Measurements from ENCODE around the gene CALCOCO1. TPM values are rescaled to one million over a fixed set of nuclear protein-coding genes. Genes with fewer than 3 reads are reported as not detected.
A peak's percentile ranks its signal among the peaks of the same experiment; 100 is the strongest.
"Not testable (repeated sequence)": the region's sequence is repeated elsewhere in the genome, so short reads cannot be mapped to it uniquely, and the experiment has no call there.

CALCOCO1 gene
- total RNA-seq, 2 donors from 2014 or later = 29.6 to 118 TPM

DNA sequence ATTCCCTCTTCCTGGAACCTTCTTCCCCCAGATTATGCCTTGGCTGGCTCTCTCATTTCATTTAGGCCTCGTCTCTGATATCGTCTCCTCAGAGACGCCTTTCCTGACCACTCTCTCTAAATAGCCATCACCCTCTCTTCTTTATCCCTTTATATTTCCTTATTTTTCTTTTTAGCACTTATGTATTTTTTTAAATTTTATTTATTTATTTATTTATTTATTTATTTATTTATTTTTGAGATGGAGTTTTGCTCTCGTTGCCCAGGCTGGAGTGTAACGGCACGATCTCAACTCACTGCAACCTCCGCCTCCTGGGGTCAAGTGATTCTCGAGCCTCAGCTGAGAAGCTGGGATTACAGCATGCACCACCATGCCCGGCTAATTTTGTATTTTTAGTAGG is 43.3 kb downstream of the CALCOCO1 start:
- peaks cover 9% of the 10 kb centered on the region for H3K27me3 Mint-ChIP-seq
- H3K4me1 Mint-ChIP-seq = no peaks in the 10 kb centered on the region
- no peaks in the 10 kb centered on the region for H3K9me3 Mint-ChIP-seq
- no peak overlapping the region for H3K4me3 Mint-ChIP-seq
- H3K27ac Mint-ChIP-seq = no peak overlapping the region
- no peaks in the 10 kb centered on the region for H3K36me3 Mint-ChIP-seq (ENCODE audit: low read depth)
- ATAC-seq (replicated peaks) = no peak

GRCh38 chr12:53683494-53683893 is 43.8 kb downstream of the CALCOCO1 start:
- H3K27me3 Mint-ChIP-seq = peaks cover 9% of the 10 kb centered on the region
- H3K4me1 Mint-ChIP-seq = no peaks in the 10 kb centered on the region
- H3K9me3 Mint-ChIP-seq = no peaks in the 10 kb centered on the region
- no peak for ATAC-seq (replicated peaks)
- H3K4me3 Mint-ChIP-seq = no peak overlapping the region
- no peak overlapping the region for H3K27ac Mint-ChIP-seq
- H3K36me3 Mint-ChIP-seq (ENCODE audit: low read depth) = no peaks in the 10 kb centered on the region

DNA sequence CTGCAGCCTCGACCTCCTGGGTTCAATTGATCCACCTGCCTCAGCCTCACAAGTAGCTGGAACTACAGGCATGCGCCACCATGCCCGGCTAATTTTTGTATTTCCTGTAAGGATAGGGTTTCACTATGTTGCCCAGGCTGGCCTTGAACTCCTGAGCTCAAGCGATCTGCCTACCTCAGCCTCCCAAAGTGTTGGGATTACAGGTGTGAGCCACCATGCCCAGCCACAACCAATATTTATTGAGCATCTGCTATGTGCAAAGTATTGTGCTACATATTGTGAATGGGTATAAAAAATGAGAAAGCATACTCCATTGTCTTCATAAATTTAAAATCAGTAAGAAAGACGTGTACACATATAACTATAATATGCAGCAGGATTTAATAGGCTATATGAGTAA is 47.2 kb downstream of the CALCOCO1 start:
- H3K9me3 Mint-ChIP-seq; H3K27ac Mint-ChIP-seq; ATAC-seq (replicated peaks); H3K4me3 Mint-ChIP-seq; H3K4me1 Mint-ChIP-seq: not testable (repeated sequence)
- peaks cover 12% of the 10 kb centered on the region for H3K36me3 Mint-ChIP-seq (ENCODE audit: low read depth)
- H3K27me3 Mint-ChIP-seq = peaks cover 15% of the 10 kb centered on the region

DNA sequence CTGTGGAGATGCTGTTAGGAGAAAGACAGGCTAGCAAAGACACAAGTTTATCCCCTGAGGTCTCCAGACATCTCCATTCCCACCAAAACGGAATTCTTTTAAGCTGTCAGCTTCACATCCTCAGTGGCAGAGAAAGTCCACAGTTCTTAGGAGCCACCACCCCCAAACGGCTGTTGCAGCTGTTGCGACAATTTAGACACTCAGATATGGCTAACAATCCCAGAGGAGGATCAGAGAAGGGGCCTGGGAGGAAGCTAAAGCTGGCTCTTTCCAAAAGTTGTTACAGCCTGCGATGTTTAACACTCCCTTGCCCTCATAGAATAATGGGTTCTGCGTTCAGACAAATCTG is 49.5 kb downstream of the CALCOCO1 start:
- ATAC-seq (replicated peaks) = no peak
- Mint-ChIP-seq H3K27me3 (peaks cover 15% of the 10 kb centered on the region), H3K4me3 (peak overlapping the region; percentile 94), H3K27ac (no peak overlapping the region), H3K9me3 (no peaks in the 10 kb centered on the region), H3K4me1 (peaks cover 9% of the 10 kb centered on the region), H3K36me3 (ENCODE audit: low read depth) (peaks cover 35% of the 10 kb centered on the region)

GRCh38 chr12:53677016-53677799 is 50.0 kb downstream of the CALCOCO1 start:
- H3K27me3 Mint-ChIP-seq = peaks cover 15% of the 10 kb centered on the region
- H3K27ac Mint-ChIP-seq = peak overlapping the region; percentile 95
- peaks cover 9% of the 10 kb centered on the region for H3K4me1 Mint-ChIP-seq
- H3K4me3 Mint-ChIP-seq = peak overlapping the region; percentile 94
- no peaks in the 10 kb centered on the region for H3K9me3 Mint-ChIP-seq
- peaks cover 40% of the 10 kb centered on the region for H3K36me3 Mint-ChIP-seq (ENCODE audit: low read depth)
- ATAC-seq (replicated peaks) = no peak

- Mint-ChIP-seq H3K36me3 (ENCODE audit: low read depth) (peaks cover 45% of the 10 kb centered on the region), H3K27me3 (peaks cover 15% of the 10 kb centered on the region), H3K27ac (peak overlapping the region; percentile 95), H3K4me3 (peak overlapping the region; percentile 94), H3K4me1 (peaks cover 9% of the 10 kb centered on the region), H3K9me3 (no peaks in the 10 kb centered on the region)
- peak; percentile 6 for ATAC-seq (replicated peaks)
Measured at GRCh38 chr12:53676656-53677015, 50.6 kb downstream of the CALCOCO1 start.

DNA sequence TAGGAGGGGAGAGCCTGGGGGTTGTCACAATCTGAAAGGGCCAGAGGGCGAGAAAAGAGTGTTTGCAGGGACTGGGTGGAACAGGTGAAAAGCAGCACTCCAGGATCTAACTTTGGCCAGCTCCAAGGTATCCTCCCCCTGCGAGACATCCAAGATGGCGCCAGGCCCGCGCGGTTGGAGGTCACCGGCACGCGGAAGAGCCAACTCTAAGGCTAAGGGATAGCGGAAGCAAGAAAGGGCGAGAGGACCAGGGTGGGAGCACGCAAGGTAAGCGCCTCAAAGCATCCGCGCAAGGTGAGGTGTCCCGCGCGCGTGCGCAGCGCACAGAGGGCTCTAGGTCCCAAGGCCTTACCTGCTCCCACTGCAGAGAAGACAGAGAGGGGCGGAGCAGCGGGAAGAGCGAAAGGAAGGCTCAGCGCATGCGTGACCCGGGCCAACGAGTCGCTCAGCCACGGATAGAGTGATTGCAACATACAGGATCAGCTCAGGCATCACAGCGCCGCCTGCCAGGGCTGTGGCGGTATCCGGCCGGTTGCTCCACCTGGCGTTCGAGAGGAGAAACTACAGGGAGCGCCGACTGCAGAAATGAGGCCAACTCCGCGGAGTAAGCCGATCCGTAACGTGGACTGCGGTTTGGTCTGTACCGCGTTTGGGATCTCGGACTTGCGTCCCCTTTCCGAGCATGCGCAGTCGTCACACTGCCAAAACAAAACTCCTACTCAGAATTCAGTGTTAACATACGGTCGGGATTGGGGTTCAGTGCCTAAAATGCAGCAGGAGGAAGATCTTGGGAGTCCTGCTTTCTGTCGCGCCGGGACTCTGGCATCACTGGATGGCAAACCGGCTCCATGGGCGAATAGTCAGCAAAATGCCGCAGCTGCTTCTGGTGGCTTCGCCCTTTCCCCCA is 51.3 kb downstream of the CALCOCO1 start, which contains the start of gene ATP5MC2:
TSS of gene ATP5MC2 (minus strand) at position 383 of the 907 bp plus-strand sequence. CDS start 3,469 bp downstream, outside the sequence.
- H3K9me3 Mint-ChIP-seq = no peaks in the 10 kb centered on the region
- peaks cover 15% of the 10 kb centered on the region for H3K4me1 Mint-ChIP-seq
- peaks cover 51% of the 10 kb centered on the region for H3K36me3 Mint-ChIP-seq (ENCODE audit: low read depth)
- H3K4me3 Mint-ChIP-seq = peak within 1 kb of the TSS; percentile 94
- H3K27ac Mint-ChIP-seq = peak within 1 kb of the TSS; percentile 95
- H3K27me3 Mint-ChIP-seq = peaks cover 15% of the 10 kb centered on the region
- ATAC-seq (replicated peaks) = peak; percentile 95

GRCh38 chr12:53674977-53675700 is 52.1 kb downstream of the CALCOCO1 start:
- Mint-ChIP-seq H3K9me3 (no peaks in the 10 kb centered on the region), H3K4me1 (peaks cover 15% of the 10 kb centered on the region), H3K27me3 (peaks cover 15% of the 10 kb centered on the region), H3K4me3 (peak overlapping the region; percentile 94), H3K36me3 (ENCODE audit: low read depth) (peaks cover 60% of the 10 kb centered on the region), H3K27ac (peak overlapping the region; percentile 95)
- ATAC-seq (replicated peaks) = no peak

- H3K36me3 Mint-ChIP-seq (ENCODE audit: low read depth) = peaks cover 96% of the 10 kb centered on the region
- H3K9me3 Mint-ChIP-seq = no peaks in the 10 kb centered on the region
- H3K27ac Mint-ChIP-seq = peak overlapping the region; percentile 3
- H3K4me3 Mint-ChIP-seq = no peak overlapping the region
- no peak for ATAC-seq (replicated peaks)
- H3K4me1 Mint-ChIP-seq = peaks cover 10% of the 10 kb centered on the region
- no peaks in the 10 kb centered on the region for H3K27me3 Mint-ChIP-seq
Measured at GRCh38 chr12:53670971-53671370, 56.3 kb downstream of the CALCOCO1 start.

GRCh38 chr12:53670308-53670707 is 56.9 kb downstream of the CALCOCO1 start:
- ATAC-seq (replicated peaks) = no peak
- Mint-ChIP-seq H3K4me1 (peaks cover 10% of the 10 kb centered on the region), H3K4me3 (no peak overlapping the region), H3K36me3 (ENCODE audit: low read depth) (peaks cover 97% of the 10 kb centered on the region), H3K27ac (no peak overlapping the region), H3K27me3 (no peaks in the 10 kb centered on the region), H3K9me3 (no peaks in the 10 kb centered on the region)

DNA sequence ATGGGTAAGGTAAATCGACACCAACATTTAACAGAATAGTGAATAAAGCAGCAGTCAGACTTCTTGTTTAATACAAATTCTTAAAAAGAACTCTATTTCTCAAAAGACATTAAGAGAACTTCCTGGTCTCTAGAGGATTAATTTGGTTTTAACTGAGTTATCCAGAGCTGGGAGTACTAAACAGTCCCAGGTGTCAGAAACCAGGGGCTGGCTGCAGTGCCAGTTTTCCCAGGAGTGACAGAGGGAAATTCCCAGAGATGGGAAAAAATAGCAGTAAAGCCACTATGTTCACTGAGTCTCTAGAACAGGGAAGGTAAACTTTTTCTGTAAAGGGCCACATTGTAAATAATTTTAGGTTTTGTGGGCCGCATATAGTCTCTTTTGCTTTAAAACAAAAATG is 60.2 kb downstream of the CALCOCO1 start:
- H3K27ac Mint-ChIP-seq = no peak overlapping the region
- no peak for ATAC-seq (replicated peaks)
- peaks cover 95% of the 10 kb centered on the region for H3K36me3 Mint-ChIP-seq (ENCODE audit: low read depth)
- peaks cover 5% of the 10 kb centered on the region for H3K4me1 Mint-ChIP-seq
- H3K27me3 Mint-ChIP-seq = no peaks in the 10 kb centered on the region
- no peaks in the 10 kb centered on the region for H3K9me3 Mint-ChIP-seq
- no peak overlapping the region for H3K4me3 Mint-ChIP-seq

DNA sequence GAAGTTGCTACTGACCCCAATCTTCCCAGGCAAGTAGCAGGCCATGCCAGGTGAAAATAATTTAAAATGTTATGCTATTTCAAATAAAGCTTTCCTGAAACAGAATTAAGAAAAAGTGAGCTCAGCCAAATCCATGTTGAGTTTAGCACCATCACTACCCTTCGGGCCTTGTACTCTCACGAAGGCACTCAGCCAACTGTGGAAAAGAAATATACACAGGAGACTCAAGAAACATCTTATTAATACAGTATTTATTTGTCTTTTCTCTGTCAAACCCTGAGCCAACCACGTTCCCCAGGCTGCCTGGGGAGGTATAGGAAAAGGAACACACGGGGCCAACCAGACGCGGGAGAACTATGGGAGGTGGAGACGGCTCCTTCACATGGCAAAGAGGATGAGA is 62.3 kb downstream of the CALCOCO1 start:
- Mint-ChIP-seq H3K4me1 (no peaks in the 10 kb centered on the region), H3K9me3 (no peaks in the 10 kb centered on the region), H3K36me3 (ENCODE audit: low read depth) (peaks cover 86% of the 10 kb centered on the region), H3K4me3 (no peak overlapping the region), H3K27ac (no peak overlapping the region), H3K27me3 (no peaks in the 10 kb centered on the region)
- ATAC-seq (replicated peaks) = no peak

DNA sequence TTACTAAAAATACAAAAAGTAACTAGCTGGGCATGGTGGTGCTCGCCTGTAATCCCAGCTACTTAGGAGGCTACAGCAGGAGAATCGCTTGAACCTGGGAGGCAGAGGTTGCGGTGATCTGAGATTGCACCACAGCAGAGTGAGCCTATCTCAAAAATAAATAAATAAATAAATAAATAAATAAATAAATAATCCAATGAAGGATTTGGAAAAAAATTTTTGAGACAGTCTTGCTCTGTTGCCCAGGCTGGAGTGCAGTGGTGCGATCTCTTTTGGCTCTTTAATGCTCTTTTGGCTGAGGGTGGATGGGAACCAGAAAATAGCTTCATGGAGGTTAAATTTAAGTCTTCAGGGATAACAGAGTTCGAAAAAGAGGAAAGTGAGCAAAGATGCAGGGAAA is 63.1 kb downstream of the CALCOCO1 start:
- H3K27ac Mint-ChIP-seq = no peak overlapping the region
- no peaks in the 10 kb centered on the region for H3K27me3 Mint-ChIP-seq
- H3K4me3 Mint-ChIP-seq = no peak overlapping the region
- no peaks in the 10 kb centered on the region for H3K9me3 Mint-ChIP-seq
- no peak for ATAC-seq (replicated peaks)
- no peaks in the 10 kb centered on the region for H3K4me1 Mint-ChIP-seq
- H3K36me3 Mint-ChIP-seq (ENCODE audit: low read depth) = peaks cover 78% of the 10 kb centered on the region

DNA sequence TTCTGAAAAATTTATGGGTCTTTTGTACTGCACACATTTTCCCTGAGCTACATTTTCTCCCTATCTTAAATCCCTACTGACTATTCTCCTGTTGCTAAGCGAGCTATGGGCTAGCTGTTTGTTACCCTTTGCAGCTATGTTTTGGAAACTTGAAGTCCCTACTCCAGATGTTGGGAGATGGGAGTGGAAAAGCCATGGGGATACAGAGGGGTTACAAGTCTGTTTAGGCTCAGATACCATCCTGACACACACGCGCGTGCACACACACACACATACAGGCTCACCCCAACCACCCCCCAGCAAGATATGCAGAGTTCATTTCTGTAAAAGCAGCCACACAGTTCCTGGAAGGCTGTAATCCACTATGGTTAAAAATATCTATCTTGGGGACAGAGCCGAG is 67.2 kb downstream of the CALCOCO1 start:
- no peak for ATAC-seq (replicated peaks)
- Mint-ChIP-seq H3K4me3 (no peak overlapping the region), H3K4me1 (no peaks in the 10 kb centered on the region), H3K27me3 (no peaks in the 10 kb centered on the region), H3K36me3 (ENCODE audit: low read depth) (peaks cover 37% of the 10 kb centered on the region), H3K9me3 (no peaks in the 10 kb centered on the region), H3K27ac (no peak overlapping the region)
